Activated CD4-positive, alpha-beta T cell treated with anti-CD3 and anti-CD28 coated beads for 1 hour (primary cell): ENCODE results near the gene PAK2.
"Not testable (repeated sequence)": the region's sequence is repeated elsewhere in the genome, so short reads cannot be mapped to it uniquely, and the experiment has no call there.

ENCODE experiments used
- DNase-seq: peaks from one replicate; pipeline ENCODE4 v3.0.0-alpha.2; 2020

Gene PAK2

DNA sequence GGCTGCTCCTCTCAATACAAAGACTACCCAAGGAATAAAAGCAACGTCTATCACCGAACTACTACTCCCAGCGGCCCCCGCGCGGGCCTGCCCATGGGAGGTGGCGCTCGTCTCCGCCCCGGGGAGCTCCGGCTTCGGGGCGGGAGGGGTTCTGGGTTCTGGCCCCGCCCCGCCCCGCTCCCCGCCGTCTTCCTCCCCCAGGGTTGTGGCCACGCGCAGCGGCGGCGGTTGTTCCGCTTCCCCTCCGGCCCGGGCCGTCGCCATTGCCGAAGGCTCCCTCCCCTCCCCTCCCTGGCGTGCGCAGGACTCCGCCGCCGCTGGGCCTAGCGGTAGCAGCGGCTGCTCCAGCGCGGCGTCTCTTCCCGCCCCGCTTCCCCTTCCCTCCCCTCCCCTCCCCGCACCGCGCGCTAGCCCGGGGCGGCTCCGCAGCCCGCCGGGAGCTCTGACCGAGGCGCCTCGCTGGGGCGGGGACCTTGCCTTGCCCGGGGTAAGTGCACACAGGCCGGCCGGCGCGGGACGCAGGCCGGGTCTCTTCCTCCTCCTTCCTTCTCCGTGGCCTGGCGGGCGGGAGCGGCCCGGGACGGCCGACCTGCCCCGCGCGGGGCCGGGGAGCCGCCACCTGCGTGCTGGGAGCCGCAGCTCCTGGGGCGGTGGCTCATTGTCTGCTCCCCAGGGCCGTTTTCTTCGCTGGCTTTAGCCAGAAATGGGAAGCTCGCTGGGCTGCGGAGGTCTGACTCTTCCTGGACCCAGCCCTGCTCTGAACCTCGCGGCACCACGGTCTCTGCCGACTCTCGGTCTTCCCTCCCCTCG, at the start of gene PAK2:
Gene PAK2, plus strand, starts transcription at position 187 of the 810 bp plus-strand sequence. CDS start 42,790 bp downstream, outside the sequence.
- DNase-seq = peak; percentile 86

DNA sequence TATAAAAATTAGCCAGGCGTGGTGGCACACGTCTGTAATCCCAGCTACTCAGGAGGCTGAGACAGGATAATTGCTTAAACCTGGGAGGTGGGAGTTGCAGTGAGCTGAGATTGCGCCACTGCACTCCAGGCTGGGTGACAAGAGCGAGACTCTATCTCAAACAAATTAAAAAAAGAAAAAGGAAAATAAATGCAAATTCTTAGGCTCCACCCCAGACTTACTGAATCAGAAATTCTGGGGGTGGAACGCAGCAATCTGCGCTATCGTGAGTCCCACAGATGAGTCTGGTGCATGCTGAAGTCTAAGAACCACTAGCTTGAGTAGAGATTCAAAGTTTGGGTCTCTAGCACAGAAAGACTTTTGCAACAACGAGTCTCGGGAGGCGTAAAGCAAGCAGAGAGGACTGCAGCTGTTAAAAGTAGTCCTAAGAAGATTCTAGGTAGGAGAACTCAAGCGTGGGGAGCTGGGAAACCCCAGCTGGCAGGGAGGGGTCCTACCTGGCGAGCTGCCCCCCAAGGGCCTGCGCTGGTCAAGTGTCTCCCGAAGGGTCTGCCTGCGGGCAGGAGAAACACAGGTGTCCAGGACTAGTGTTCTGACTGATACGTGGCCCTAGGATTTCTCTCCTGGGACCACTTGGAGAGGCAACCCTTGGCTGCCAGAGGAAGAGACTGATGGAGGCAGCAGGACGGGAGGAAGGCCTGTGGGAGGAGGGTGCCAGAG, 49.6 kb upstream of the PAK2 start:
- DNase-seq = no peak

DNA sequence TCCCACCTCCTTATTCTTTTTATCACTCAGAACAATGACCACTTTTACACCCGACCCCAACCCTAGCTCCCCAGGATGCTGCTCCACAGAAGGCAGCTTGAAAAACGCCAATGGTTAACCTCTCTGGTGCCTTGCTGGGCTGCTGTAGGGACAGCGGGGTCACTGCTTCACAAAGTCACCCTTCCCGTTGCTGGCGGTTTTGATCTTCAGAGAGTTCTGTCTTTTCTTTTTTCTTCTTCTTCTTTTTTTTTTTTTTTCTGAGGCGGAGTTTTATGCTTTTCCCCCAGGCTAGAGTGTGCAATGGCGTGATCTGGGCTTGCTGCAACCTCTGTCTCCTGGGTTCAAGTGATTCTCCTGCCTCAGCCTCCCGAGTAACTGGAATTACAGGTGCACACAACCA, 48.3 kb upstream of the PAK2 start:
- no peak for DNase-seq

DNA sequence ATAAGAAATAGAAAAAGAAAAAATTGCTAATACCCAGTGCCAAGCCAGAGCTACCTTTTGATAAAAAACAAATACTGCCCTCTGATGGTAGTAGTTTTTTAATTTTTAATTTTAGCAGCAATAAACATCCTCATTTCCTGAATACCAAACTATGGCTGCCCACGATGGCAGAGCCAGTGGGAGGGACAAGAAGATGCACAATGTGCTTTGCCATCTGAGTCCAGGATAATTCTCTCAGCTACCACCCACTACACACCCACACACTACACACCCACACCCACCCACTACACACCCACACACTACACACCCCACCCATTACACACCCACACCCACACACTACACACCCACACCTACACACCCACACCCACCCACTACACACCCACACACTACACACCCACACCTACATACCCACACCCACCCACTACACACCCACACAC, 45.4 kb upstream of the PAK2 start:
- no peak for DNase-seq

DNA sequence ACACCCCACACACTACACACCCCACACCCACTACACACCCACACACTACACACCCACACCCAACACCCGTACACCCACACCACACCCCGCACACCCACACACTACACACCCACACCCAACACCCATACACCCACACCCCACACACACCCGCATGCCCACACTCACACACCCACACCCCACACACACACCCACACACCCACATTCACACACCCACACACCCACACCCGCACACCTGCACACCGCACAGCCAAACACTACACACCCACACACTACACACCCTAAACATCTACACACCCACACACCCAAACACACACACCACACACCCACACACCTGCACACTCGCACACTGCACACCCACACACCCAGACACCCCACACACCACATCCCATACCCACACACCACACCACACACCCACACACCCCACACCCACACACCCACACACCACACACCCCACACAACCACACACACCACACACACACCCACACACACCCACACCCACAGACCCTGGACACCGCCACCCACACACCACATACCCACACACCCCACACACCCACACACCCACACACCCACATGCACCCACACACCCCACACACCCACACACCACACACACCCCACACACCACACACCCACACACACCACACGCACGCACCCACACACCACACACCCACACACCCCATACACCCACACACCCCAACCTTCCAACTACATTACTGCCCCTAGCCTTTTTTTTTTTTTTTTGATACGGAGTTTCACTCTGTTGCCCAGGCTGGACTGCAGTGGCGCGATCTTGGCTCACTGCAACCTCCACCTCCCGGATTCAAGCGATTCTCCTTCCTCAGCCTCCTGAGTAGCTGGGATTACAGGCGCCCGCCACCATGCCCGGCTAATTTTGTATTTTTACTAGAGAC, 44.5 kb upstream of the PAK2 start:
- DNase-seq = no peak

- DNase-seq = no peak
Measured at GRCh38 chr3:196695849-196696226, 43.8 kb upstream of the PAK2 start.

DNA sequence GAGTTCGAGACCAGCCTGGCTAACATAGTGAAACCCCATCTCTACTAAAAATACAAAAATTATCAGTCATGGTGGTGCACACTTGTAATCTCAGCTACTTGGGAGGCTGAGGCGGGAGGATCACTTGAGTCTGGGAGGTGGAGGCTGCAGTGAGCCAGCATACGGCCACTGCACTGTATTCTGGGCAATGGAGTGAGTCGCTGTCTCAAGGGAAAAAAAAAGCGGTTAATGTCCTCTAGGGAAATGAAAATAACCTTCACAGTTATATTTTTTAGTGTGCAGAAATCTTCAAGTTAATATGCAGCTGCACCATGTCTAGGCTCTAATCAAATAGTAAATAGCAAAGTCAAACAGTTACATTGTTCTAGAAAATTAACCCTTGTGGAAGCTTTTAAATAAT, 42.4 kb upstream of the PAK2 start:
- DNase-seq = no peak

DNA sequence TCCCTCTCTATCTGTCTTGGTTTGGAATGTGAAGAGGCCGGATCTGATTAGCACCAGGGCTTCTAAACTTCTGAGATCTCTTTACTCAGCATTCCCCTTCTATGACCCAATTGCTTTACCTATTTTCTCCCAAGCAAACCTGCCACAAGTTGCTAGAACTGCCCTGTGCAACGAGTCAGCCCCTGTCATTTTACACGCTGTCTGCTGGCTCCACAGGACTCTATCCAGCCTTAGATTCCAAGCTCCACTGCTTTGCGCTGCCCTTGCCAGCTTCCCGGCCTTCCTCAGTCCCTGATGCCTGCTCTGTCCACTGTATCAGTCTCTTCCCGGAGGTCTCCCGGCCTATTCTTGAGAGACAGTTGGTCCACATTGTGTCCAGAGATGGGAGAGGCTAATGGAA, 39.9 kb upstream of the PAK2 start:
- DNase-seq = no peak

- no peak for DNase-seq
Measured at GRCh38 chr3:196700801-196701200, 38.9 kb upstream of the PAK2 start.

GRCh38 chr3:196706327-196706726, 33.3 kb upstream of the PAK2 start:
- no peak for DNase-seq

DNA sequence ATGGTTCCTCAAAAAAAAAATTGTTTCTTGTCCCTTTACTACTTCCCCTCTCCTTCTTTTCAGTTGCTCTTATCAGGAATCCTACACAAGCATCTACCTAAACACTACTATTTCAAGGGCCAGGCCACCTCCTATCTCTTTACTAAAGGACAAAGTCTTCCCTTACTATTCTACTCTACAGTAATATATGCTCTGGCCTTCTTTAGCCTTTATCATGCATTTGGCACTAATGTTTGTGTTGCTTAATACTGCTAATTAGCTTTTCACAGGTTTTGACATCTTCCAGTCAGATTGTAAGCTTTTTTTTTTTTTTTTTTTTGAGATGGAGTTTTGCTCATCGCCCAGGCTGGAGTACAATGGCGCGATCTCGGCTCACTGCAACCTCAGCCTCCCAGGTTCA, 32.9 kb upstream of the PAK2 start:
- no peak for DNase-seq

DNA sequence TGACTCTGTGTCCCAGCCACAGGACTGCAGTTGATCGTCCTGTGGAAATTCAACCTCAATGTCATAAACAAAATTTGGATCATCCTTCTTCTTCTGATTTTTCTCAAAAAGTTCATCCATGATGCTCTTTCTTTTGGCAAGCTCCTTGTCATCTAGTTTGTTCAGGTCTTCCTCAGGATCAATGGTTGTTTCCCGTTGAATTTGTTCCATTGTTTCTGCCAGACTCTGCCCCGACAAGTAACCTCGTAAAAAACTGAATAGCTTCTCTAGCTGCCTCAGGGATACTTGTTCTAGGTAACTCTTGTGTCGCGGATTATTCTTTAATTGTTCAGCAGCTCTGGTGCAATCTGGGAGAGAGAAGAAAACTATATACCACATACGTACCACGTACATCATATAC, 32.1 kb upstream of the PAK2 start:
- DNase-seq = no peak

DNA sequence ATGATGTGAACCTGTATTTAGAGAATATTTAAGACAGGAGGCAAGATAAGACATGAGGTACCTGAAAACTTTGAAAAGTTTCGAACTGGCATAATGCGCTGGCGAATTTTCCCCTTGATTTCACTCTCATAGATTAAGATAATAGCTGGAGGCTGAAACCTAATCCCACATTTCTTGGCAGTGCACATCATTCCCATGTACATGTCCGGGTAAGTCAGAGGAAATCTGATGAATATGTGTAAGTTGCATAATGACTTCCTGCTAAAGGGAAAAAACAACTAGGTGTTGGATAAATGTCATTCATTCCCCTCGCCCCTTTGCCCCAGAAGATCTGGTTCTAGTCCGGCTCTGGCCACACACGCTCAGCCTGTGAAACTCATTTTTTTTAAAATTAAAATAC, 31.2 kb upstream of the PAK2 start:
- no peak for DNase-seq

DNA sequence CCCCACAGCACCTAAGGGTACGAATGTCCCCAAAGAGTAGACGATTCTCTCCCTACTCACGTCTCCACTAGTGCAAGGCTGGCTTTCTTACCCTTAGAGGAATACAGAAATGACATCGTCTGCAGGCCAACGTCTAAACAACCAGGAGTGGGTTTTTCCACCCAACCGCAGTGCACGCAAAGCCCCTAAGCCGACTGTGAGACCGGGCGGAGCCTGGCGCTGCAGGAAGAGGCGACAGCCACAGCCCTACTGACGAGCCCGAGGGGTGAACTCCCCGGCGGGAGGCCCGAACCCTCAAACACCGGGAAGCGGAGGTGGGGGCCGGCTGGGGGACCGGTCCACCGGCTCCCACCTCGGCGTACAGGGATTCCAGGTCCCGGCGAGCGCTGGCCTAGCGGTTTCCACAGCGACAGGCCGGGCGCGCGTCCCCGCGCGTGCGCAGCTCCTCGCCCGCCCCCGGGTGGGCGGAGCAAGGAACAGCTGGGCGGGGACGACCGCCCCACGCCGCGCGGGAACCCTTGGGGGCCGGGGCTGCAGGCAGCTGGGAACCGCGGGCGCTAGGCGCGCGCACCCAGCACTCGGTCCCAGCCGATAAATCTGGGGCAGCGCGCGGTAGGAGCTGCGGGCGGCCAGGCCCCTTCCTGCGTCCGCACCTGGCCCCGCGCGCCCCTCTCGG, 27.7 kb upstream of the PAK2 start, which contains the start of the genes CEP19 and PIGX:
Gene CEP19, minus strand, starts transcription at position 413 of the 676 bp plus-strand sequence. CDS start 3,593 bp downstream, outside the sequence.
Gene PIGX, plus strand, starts transcription at position 540 of the 676 bp plus-strand sequence.
- peak; percentile 82 for DNase-seq

DNA sequence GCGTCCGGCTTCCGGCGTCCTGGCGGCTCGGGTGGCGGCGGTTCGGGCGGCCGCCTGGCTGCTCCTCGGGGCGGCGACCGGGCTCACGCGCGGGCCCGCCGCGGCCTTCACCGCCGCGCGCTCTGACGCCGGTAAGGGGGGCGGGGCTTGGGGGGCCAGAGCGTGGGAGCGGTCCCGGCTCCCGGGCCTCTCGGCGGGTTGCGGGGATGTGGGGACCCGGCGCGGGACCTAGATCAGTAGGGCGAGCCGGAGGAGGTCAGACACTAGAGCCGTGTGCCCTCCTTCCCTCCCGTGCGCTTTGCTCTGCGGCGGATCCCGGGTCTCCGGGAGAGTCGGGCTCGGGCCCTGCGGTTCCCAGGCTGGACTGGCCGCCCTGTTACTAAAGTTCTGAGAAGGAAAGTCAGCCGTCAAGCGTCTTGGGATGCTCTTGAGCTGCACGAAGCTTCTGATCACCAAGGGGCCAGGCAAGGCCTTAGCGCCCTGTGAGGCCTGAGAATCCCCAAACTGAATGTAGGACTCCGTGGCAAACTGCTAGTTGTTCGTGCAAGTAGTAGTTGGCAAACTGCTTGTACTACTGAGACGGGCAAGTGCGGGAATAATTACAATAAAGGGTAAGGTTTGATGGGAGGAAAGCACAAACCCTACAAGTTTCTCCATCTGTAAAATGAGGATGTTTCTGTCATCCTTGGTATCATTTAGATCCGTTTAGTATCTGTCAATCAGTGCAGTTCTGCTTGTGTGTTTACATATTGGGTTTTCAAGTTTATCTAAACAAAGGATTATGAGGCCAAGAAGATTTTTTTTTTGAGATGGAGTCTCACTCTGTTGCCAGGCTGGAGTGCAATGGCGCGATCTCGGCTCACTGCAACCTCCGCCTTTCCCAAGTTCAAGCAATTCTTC, 26.9 kb upstream of the PAK2 start:
- peak; percentile 53 for DNase-seq

DNA sequence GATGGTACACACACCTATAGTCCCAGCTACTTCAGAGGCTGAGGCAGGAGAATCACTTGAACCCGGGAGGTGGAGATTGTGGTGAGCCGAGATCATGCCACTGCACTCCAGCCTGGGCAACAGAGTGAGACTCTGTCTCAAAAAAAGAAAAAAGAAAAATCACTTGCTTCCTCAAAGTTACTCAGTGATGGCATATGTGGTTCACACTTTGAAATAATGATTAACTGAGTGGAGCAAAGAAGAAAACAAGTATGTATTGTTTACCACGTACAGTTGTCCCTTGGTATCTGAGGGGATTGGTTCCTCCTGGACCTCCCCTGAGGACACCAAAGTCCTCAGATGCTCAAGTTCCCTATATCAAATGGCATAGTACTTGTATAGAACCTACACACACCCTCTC, 22.5 kb upstream of the PAK2 start:
- DNase-seq = not testable (repeated sequence)

DNA sequence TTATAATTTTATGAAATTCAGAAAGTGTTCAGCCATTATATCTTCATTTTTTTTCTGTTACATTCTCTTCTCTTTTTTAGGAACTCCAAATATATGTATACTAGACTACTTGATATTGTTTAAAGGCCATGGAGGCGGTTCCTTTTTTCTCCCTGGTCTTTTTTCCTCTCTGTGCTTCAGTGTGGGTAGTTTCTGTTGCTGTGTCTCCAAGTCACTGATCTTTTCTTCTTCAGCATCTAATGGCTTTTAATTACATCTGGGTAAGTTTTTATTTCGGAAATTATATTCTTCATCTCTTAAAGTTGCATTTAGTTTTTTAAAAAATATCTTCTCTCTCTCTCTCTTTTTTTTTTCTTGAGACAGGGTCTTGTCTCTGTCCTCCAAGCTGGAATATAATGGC, 18.6 kb upstream of the PAK2 start:
- DNase-seq = no peak

DNA sequence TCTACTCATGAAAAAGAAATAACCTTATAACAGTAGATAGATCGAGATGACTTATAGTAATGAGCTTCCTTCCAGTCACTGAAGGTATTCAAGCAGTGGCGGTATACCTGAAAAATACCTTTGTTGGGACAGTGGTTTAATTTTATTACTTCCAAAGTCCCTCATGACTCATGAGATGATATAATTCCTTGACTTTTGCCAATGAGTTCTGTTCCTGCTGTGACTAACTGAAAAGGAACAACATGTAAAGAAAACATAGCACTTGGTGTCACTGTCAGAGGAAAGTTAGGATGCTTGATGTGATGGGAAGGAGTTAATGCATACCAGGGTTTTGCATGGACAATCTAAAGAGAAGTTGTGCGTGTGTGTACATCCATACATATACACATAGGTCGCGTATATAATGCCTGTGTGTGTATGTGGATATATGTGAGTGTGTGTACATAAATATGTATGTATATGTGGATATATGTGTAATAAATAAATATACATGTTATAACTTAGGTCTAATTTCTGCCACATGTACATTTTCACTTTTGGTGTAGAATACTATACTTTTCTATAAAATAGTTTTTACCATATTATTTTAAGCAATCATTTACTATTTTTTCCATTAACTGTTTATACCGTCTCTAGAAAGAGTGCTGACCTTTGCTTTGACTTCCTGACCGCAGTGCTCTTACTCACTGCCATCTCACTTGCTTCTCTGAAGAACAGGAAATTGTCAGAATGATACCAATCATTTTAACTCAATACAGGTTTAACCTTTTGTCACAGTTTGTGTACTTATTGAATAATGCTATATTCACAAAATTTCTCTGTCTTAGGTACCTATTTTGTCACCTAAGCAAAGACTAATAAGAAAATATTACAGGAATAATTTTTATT, 12.6 kb upstream of the PAK2 start:
- no peak for DNase-seq

GRCh38 chr3:196735751-196736150, 3.9 kb upstream of the PAK2 start:
- DNase-seq = no peak

DNA sequence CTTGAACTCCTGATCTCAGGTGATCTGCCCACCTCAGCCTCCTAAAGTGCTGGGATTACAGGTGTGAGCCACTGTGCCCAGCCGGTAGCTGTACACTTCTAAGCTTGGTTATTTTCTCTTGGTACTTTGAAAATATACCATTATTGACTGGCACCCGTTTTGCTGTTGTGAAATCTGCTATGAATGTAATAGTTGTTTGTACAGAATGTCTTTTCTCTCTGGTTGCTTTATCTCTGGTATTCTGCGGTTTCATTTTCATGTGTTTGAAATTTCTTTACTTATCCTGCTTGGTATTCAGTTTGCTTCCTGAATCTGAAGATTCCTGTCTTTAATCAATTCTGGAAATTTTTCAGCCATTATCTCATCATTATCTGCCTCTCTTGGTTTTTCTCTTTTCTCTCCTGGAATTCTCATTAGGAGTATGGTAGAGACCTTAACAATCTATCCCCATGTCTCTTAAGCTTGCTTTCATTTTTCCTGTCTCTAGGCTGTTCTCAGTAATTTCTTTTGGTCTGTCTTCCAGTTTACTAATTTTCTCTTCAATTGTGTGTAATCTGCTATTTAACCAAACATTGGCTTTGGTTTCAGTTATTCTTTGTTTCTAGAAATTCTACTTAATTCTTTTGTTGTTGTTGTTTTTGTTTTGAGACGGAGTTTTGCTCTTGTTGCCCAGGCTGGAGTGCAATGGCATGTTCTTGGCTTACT, 2.8 kb upstream of the PAK2 start:
- DNase-seq = no peak
